GM12875 (cell line): ENCODE measurements around the gene ALS2.

ENCODE experiments used
- H3K4me3 ChIP-seq: one replicate; pipeline ENCODE4 v1.5.1; 2011; ENCODE audit warnings: low read depth, low read length, control low read depth
- TF ChIP-seq, protein P1 (sequence below): IDR thresholded peaks from 2 replicates; pipeline ENCODE4 v1.5.1; 2011; ENCODE audit warnings: low read depth, mild to moderate bottlenecking, control low read depth, inconsistent platforms, low read length, moderate library complexity, borderline replicate concordance; ENCODE audit not compliant: insufficient read depth

Gene ALS2

DNA sequence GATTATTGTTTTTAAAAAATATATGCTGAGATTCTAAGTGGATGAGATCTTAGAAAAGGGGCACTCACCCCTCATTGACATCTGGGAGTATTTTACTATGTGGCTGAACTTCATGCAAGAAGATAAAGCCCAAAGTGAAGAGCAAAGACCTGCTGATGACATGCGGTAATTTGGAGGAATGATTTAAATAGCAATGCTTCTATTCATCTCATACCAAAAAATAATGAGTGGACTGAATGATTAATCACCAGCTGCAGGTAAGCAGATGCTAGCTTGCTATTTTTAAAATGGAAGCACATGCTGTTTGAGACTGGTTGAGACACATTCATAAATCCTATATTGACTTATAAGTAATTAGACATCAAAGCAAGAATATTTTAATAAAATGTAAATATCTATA, 12.9 kb upstream of the ALS2 start:
- no peak overlapping the region for H3K4me3 ChIP-seq
- TF ChIP-seq, protein P1, sequence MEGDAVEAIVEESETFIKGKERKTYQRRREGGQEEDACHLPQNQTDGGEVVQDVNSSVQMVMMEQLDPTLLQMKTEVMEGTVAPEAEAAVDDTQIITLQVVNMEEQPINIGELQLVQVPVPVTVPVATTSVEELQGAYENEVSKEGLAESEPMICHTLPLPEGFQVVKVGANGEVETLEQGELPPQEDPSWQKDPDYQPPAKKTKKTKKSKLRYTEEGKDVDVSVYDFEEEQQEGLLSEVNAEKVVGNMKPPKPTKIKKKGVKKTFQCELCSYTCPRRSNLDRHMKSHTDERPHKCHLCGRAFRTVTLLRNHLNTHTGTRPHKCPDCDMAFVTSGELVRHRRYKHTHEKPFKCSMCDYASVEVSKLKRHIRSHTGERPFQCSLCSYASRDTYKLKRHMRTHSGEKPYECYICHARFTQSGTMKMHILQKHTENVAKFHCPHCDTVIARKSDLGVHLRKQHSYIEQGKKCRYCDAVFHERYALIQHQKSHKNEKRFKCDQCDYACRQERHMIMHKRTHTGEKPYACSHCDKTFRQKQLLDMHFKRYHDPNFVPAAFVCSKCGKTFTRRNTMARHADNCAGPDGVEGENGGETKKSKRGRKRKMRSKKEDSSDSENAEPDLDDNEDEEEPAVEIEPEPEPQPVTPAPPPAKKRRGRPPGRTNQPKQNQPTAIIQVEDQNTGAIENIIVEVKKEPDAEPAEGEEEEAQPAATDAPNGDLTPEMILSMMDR = no peak

- TF ChIP-seq, protein P1 = no peak
These were observed 10.3 kb upstream of the ALS2 start for GRCh38 chr2:201790989-201791388.

GRCh38 chr2:201790291-201790690, 9.6 kb upstream of the ALS2 start:
- H3K4me3 ChIP-seq = no peak overlapping the region
- TF ChIP-seq, protein P1 = no peak

More at GRCh38 chr2:201790989-201791388, 10.3 kb upstream of the ALS2 start:
- H3K4me3 ChIP-seq = no peak overlapping the region

DNA sequence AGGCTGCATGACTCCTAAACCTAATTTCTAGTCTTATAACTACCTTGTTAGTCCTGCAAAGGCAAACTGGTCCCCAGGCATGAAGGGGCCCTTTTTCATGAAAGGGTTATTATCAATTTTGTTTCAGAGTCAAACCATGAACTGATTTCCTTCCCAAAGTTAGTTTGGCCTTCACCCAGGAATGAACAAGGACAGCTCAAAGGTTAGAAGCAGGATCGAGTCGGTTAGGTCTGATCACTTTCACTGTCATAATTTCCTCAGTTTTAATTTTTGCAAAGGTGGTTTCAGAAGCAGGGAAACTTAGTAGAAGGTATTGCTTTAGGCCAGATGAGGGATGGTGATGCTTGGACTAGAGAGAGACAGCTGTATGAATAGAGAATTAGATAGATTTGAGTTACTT, 8.7 kb upstream of the ALS2 start:
- TF ChIP-seq, protein P1 = no peak
- H3K4me3 ChIP-seq = no peak overlapping the region

- TF ChIP-seq, protein P1 = no peak
These were observed 7.6 kb upstream of the ALS2 start for GRCh38 chr2:201788371-201788770.

DNA sequence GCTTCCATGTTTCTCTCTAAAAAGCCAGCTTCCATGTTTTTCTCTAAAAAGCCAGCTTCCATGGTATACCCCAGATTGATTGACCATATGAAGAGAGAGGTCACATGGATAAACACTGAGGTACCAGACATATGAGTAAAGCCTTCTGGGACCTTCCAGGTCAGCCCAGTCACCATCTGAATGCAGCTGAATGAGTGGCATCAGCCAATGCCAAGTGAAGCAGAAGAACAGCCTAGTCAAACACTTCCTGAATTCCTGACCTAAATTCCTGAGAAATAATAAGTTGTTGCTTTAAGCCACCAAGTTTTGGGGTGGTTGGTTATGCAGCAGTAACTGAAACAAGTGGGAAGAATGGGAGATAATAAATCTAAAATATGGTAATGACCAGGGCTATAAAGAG, 5.7 kb upstream of the ALS2 start:
- TF ChIP-seq, protein P1 = no peak
- no peak overlapping the region for H3K4me3 ChIP-seq

More at GRCh38 chr2:201788371-201788770, 7.6 kb upstream of the ALS2 start:
- no peak overlapping the region for H3K4me3 ChIP-seq

DNA sequence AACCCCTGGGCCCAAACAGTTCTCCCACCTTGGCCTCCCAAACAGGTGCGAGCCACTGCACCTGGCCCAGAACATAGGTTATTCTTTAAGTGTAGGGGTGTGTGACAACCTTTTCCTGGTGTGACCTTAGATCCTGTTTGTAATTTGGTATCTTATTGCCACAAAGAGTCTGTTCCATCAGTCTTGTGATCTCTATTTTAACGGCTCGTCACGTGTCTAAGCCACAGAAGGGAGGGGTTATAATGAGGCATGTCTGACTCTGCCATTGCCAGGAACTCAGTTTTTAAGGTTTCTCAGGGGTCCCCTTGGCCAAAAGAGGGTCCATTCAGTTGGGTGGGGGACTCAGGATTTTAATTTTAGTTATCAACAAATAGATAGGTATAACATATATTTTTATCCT, 4.4 kb upstream of the ALS2 start:
- H3K4me3 ChIP-seq = no peak overlapping the region
- TF ChIP-seq, protein P1 = no peak
